B cell (primary cell): ENCODE measurements around the gene PDZRN3. TPM values are rescaled to one million over a fixed set of nuclear protein-coding genes. Genes with fewer than 3 reads are reported as not detected.

Source experiments
- ATAC-seq: fragments of 200-7000 bp; cut with Tn5 transposase; one replicate; pipeline ENCODE4 v1.10.0; 2021; ENCODE audit warnings: low read depth, mild to moderate bottlenecking, moderate number of reproducible peaks, moderate library complexity
- CTCF ChIA-PET: fragments of 350-600 bp; sonication (Branson Sonifier 250); formaldehyde crosslinking; loops from one replicate; lab custom pipeline; 2021; ENCODE audit warnings: antibody characterized with exemption, inconsistent platforms; lab: Charles Lee
- POLR2A ChIA-PET: fragments of 350-600 bp; sonication (Branson Sonifier 250); formaldehyde crosslinking; loops from one replicate; lab custom pipeline; 2021; ENCODE audit warnings: antibody characterized with exemption; lab: Charles Lee
- DNase-seq: peaks from one replicate; pipeline ENCODE4 v3.0.0; 2013
- H2AFZ ChIP-seq: 2 replicates; pipeline ENCODE4 v1.6.1; 2012; ENCODE audit warnings: mild to moderate bottlenecking, low read depth, low read length; ENCODE audit not compliant: insufficient read depth, poor library complexity, severe bottlenecking
- H3K27ac ChIP-seq, 2 donors: 1 replicate in 1 of 2; 2 replicates in 1 of 2; pipeline ENCODE4 v1.5.1; 2012 to 2013; ENCODE audit warnings: low read length in 2 of 2, mild to moderate bottlenecking in 2 of 2, moderate library complexity in 1 of 2
- H3K27me3 ChIP-seq, 4 experiments: fragments of 200-600 bp in 1 of 4; sonication (generic) in 1 of 4; replicated peaks in 1 of 4; 1 replicate in 2 of 4; 2 replicates in 2 of 4; pipeline versions ENCODE4 v1.6.1 to v1.7.0; 2013 to 2016; ENCODE audit warnings: low read length in 3 of 4, mild to moderate bottlenecking in 2 of 4, mixed read lengths in 1 of 4, moderate library complexity in 1 of 4; ENCODE audit not compliant: insufficient read depth in 4 of 4, control insufficient read depth in 3 of 4; ENCODE audit errors: control extremely low read depth in 1 of 4
- H3K36me3 ChIP-seq, 2 experiments: replicated peaks in 1 of 2; 1 replicate in 1 of 2; 2 replicates in 1 of 2; pipeline versions ENCODE4 v1.6.1 to v1.7.1; 2013; ENCODE audit warnings: low read length in 1 of 2; ENCODE audit not compliant: insufficient read depth in 2 of 2, control insufficient read depth in 1 of 2; ENCODE audit errors: control extremely low read depth in 1 of 2, extremely low read depth in 1 of 2
- H3K4me1 ChIP-seq, 2 donors: fragments of 200-600 bp in 1 of 2; sonication (generic) in 1 of 2; 1 replicate in 1 of 2; 2 replicates in 1 of 2; pipeline versions ENCODE4 v1.5.1 to v1.6.1; 2013 to 2017; ENCODE audit warnings: low read length in 2 of 2; ENCODE audit not compliant: control insufficient read depth in 2 of 2, insufficient read depth in 2 of 2
- H3K4me2 ChIP-seq: replicated peaks from 2 replicates; pipeline ENCODE3; 2012; ENCODE audit warnings: mild to moderate bottlenecking, low read depth, low read length; ENCODE audit not compliant: poor library complexity, severe bottlenecking
- H3K4me3 ChIP-seq, 5 experiments: fragments of 200-600 bp in 1 of 5; sonication (generic) in 1 of 5; 1 replicate in 3 of 5; 2 replicates in 2 of 5; pipeline versions ENCODE4 v1.5.1 to v1.7.0; 2011 to 2016; ENCODE audit warnings: low read length in 4 of 5, mild to moderate bottlenecking in 4 of 5, low read depth in 2 of 5, control low read depth in 1 of 5, moderate library complexity in 1 of 5; ENCODE audit not compliant: insufficient read depth in 1 of 5; ENCODE audit errors: control extremely low read depth in 1 of 5, extremely low read depth in 1 of 5
- H3K79me2 ChIP-seq: fragments of 200-600 bp; sonication (generic); one replicate; pipeline ENCODE4 v1.6.0; 2016; ENCODE audit warnings: low read length; ENCODE audit not compliant: control insufficient read depth, insufficient read depth
- H3K9ac ChIP-seq: fragments of 200-600 bp; sonication (generic); 2 replicates; pipeline ENCODE4 v1.6.1; 2017; ENCODE audit warnings: mild to moderate bottlenecking, low read length, moderate library complexity
- H3K9me3 ChIP-seq, 3 donors: one replicate each; pipeline versions ENCODE4 v1.6.1 to v1.7.1; 2013; ENCODE audit warnings: low read length in 2 of 3; ENCODE audit not compliant: control insufficient read depth in 2 of 3, insufficient read depth in 1 of 3; ENCODE audit errors: control extremely low read depth in 1 of 3
- H4K20me1 ChIP-seq: 2 replicates; pipeline ENCODE4 v1.6.0; 2012; ENCODE audit warnings: mild to moderate bottlenecking, low read length; ENCODE audit not compliant: insufficient read depth, control insufficient read depth, poor library complexity, severe bottlenecking
- H3K27ac Mint-ChIP-seq: one replicate; pipeline ENCODE4 v1.8.0; 2021; ENCODE audit warnings: mixed read lengths
- H3K27me3 Mint-ChIP-seq: one replicate; pipeline ENCODE4 v1.8.0; 2021; ENCODE audit warnings: mixed read lengths
- H3K4me1 Mint-ChIP-seq: one replicate; pipeline ENCODE4 v1.8.0; 2021; ENCODE audit warnings: mixed read lengths
- H3K4me3 Mint-ChIP-seq: one replicate; pipeline ENCODE4 v1.8.0; 2021; ENCODE audit warnings: mixed read lengths
- H3K9me3 Mint-ChIP-seq: one replicate; pipeline ENCODE4 v1.8.0; 2022; ENCODE audit warnings: mixed read lengths; ENCODE audit not compliant: insufficient read depth
- EZH2 ChIP-seq: IDR thresholded peaks from 2 replicates; pipeline ENCODE4 v1.6.1; 2012; ENCODE audit warnings: borderline replicate concordance, low read depth, mild to moderate bottlenecking, moderate library complexity, low read length; ENCODE audit not compliant: insufficient read depth, poor library complexity, severe bottlenecking
- WGBS: methylation state at CpG from one replicate; pipeline ENCODE4 v1.1.5; 2013; ENCODE audit warnings: missing lambda C conversion rate; ENCODE audit not compliant: insufficient coverage; 5-methylcytosine and 5-hydroxymethylcytosine counted together
- intact Hi-C: fragments of 100-400 bp; cut with micrococcal nuclease; formaldehyde crosslinking; loops from one replicate; pipeline ENCODE4 v1.10.0; 2022
- polyA plus RNA-seq: library from polyadenylated mRNA; depleted of rRNA; stranded (reverse); fragments of >200 nt; gene quantifications from 2 replicates; pipeline ENCODE4 v1.2.3, GENCODE V29; 2012
- total RNA-seq, 2 donors: library from RNA; stranded (reverse); fragments of 120-200 nt in 1 of 2; gene quantifications; 1 replicate in 1 of 2; 2 replicates in 1 of 2; pipeline versions ENCODE4 v1.2.3 to v1.2.4, GENCODE V29; 2013 to 2022
- TF ChIP-seq, protein P1 (sequence below): fragments of 200-600 bp; IDR thresholded peaks from one replicate; pipeline ENCODE4 v1.8.0; 2022; ENCODE audit warnings: antibody characterized with exemption, mild to moderate bottlenecking

PDZRN3 gene
- total and polyA plus RNA-seq, 2 donors (not counting 1 experiment from before 2014, with no cell fraction given), result not detected

DNA sequence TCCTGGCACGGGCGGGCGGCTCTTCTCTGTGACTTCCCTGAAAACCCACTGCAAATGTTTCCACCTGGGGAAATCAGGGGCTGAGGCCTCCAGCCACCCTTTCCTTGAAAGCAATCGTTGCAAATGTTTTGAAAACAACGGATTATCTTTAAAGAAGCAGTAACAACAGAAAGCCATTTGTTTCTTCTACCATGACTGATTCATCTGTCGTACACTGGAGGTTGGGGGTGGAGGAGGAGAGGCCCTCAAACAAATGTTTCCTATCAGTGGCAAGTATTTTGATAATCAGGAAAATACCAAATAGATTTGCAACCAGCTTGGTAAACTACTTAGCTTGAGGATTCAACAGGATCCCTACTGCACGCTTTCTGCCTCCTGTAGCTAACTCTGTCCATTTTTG is 114.9 kb downstream of the PDZRN3 start:
- Histone ChIP-seq H3K9ac (no peak overlapping the region), H3K4me2 (no peak overlapping the region), H3K79me2 (no peaks in the 10 kb centered on the region), H2AFZ (no peak overlapping the region), H3K36me3 (no peaks in the 10 kb centered on the region), H3K4me1 (no peaks in the 10 kb centered on the region), H3K9me3 (no peaks in the 10 kb centered on the region), H4K20me1 (no peaks in the 10 kb centered on the region), H3K27ac (no peak overlapping the region), H3K4me3 (no peak overlapping the region), H3K27me3 (no peaks in the 10 kb centered on the region)
- no peak for ATAC-seq
- DNase-seq, result no peak
- TF ChIP-seq, protein P1, sequence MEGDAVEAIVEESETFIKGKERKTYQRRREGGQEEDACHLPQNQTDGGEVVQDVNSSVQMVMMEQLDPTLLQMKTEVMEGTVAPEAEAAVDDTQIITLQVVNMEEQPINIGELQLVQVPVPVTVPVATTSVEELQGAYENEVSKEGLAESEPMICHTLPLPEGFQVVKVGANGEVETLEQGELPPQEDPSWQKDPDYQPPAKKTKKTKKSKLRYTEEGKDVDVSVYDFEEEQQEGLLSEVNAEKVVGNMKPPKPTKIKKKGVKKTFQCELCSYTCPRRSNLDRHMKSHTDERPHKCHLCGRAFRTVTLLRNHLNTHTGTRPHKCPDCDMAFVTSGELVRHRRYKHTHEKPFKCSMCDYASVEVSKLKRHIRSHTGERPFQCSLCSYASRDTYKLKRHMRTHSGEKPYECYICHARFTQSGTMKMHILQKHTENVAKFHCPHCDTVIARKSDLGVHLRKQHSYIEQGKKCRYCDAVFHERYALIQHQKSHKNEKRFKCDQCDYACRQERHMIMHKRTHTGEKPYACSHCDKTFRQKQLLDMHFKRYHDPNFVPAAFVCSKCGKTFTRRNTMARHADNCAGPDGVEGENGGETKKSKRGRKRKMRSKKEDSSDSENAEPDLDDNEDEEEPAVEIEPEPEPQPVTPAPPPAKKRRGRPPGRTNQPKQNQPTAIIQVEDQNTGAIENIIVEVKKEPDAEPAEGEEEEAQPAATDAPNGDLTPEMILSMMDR, result no peak
- no peak for TF ChIP-seq EZH2
- H3K4me1 Mint-ChIP-seq, result no peaks in the 10 kb centered on the region
- no peaks in the 10 kb centered on the region for H3K9me3 Mint-ChIP-seq
- H3K27me3 Mint-ChIP-seq, result peaks cover 8% of the 10 kb centered on the region
- 53% methylated on average over 5 of the region's 7 CpGs for WGBS
- intact Hi-C loops, result loop anchor here (10.0 kb wide), 1 partner anchor 575 kb away; no protein-coding TSS in a partner anchor
- no peak overlapping the region for H3K4me3 Mint-ChIP-seq
- H3K27ac Mint-ChIP-seq, result no peak overlapping the region
- POLR2A ChIA-PET, result no interaction called here
- CTCF ChIA-PET, result no interaction called here

DNA sequence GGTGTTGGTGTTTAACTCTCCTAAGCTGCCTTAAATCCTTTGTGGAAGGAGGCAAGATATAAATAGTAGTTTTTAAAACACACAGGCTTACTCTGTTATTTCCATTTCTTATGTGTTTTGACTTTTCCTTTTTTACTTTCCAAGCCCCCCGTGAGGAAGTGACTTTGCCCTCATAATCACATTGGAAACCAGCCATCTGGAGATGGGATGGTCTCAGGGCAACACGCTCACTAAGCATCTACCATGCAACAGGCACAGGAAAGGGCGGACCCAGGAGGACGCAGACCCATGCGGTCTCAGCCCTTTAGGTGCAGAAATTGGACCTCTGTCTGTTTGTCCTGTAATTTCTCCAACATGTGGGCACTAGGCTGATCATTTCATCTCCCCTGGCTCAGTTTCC is 115.7 kb downstream of the PDZRN3 start:
- Histone ChIP-seq H3K4me1 (no peaks in the 10 kb centered on the region), H3K4me3 (no peak overlapping the region), H3K27ac (no peak overlapping the region), H3K79me2 (no peaks in the 10 kb centered on the region), H3K27me3 (no peaks in the 10 kb centered on the region), H2AFZ (no peak overlapping the region), H3K9me3 (no peaks in the 10 kb centered on the region), H3K9ac (no peak overlapping the region), H3K36me3 (no peaks in the 10 kb centered on the region), H4K20me1 (no peaks in the 10 kb centered on the region), H3K4me2 (no peak overlapping the region)
- DNase-seq (no peak), ATAC-seq (no peak)
- peaks cover 8% of the 10 kb centered on the region for H3K27me3 Mint-ChIP-seq
- intact Hi-C loops, result loop anchor here (10.0 kb wide), 1 partner anchor 574 kb away; no protein-coding TSS in a partner anchor
- WGBS, result 85% methylated on average over 5 of the region's 5 CpGs
- no peaks in the 10 kb centered on the region for H3K9me3 Mint-ChIP-seq
- CTCF ChIA-PET, result interaction anchor here (1.4 kb wide), 1 partner anchor 18 kb away, joined by 4 read pairs; no protein-coding TSS in a partner anchor
- POLR2A ChIA-PET, result no interaction called here
- H3K27ac Mint-ChIP-seq, result no peak overlapping the region
- no peak overlapping the region for H3K4me3 Mint-ChIP-seq
- TF ChIP-seq, protein P1, result no peak
- no peak for TF ChIP-seq EZH2
- no peaks in the 10 kb centered on the region for H3K4me1 Mint-ChIP-seq
